Measurements from ENCODE around the gene GRB10.
A peak's percentile ranks its signal among the peaks of the same experiment; 100 is the strongest.

Gene GRB10

GRCh38 chr7:50596484-50596883 lies 186.2 kb downstream of the GRB10 start:
- no peak overlapping the region for H3K27ac Mint-ChIP-seq
- H3K4me1 Mint-ChIP-seq: peaks cover 7% of the 10 kb centered on the region
- no peaks in the 10 kb centered on the region for H3K27me3 Mint-ChIP-seq (ENCODE audit: low read depth, poor library complexity)
- no peaks in the 10 kb centered on the region for H3K9me3 Mint-ChIP-seq
- H3K36me3 Mint-ChIP-seq (ENCODE audit: low read depth): peaks cover 65% of the 10 kb centered on the region
- H3K4me3 Mint-ChIP-seq: no peak overlapping the region
- no peak for TF ChIP-seq CTCF (IDR thresholded peaks at IDR 0.05)
- no peak for DNase-seq

- H3K4me1 Mint-ChIP-seq: peaks cover 13% of the 10 kb centered on the region
- no peak overlapping the region for H3K4me3 Mint-ChIP-seq
- peaks cover 74% of the 10 kb centered on the region for H3K36me3 Mint-ChIP-seq (ENCODE audit: low read depth)
- H3K27ac Mint-ChIP-seq: no peak overlapping the region
- DNase-seq: no peak
- H3K27me3 Mint-ChIP-seq (ENCODE audit: low read depth, poor library complexity): no peaks in the 10 kb centered on the region
- peaks cover 1% of the 10 kb centered on the region for H3K9me3 Mint-ChIP-seq
- peak; percentile 7 for TF ChIP-seq CTCF (IDR thresholded peaks at IDR 0.05)
Observed at GRCh38 chr7:50595491-50596102, 187.1 kb downstream of the GRB10 start.

DNA sequence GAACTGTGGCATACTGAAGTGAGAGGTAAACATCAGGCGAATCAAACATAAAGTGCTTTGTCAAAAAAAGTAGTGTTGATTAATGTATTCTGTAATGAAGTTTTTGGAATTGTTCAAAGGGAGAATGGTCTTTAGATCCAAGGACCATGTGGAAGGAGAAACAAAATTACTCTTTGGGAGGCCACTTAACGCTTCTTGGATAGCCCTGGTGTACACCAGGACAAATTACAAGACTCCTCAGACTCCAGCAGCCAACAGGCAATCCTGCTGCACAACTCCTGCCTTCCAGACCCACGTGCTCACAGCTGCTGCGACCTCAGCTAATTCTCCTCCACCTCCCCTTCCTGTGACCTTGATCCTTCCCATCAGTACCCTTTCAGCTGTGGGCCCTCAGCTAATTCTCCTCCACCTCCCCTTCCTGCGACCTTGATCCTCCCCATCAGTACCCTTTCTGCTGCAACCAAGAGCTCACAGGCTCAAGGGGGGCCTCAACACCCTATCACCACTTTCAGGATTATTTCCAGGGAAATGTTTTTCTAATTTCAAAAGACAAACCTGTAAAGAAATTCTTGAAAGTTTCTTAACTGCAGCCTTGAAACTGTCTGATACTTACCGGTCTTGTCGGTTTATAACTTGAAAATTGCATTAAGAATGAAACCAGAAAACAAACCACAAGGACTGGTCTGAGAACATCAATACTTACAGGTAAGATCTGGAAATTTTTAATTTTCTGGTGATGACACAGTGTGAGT lies 187.8 kb downstream of the GRB10 start:
- no peak for TF ChIP-seq CTCF (IDR thresholded peaks at IDR 0.05)
- Mint-ChIP-seq H3K9me3 (peaks cover 8% of the 10 kb centered on the region), H3K4me1 (peaks cover 13% of the 10 kb centered on the region), H3K27ac (peak overlapping the region; percentile 69), H3K27me3 (ENCODE audit: low read depth, poor library complexity) (no peaks in the 10 kb centered on the region), H3K4me3 (no peak overlapping the region), H3K36me3 (ENCODE audit: low read depth) (peaks cover 81% of the 10 kb centered on the region)
- no peak for DNase-seq

- Mint-ChIP-seq H3K27ac (no peak overlapping the region), H3K4me3 (no peak overlapping the region), H3K36me3 (ENCODE audit: low read depth) (peaks cover 84% of the 10 kb centered on the region), H3K4me1 (peaks cover 13% of the 10 kb centered on the region), H3K27me3 (ENCODE audit: low read depth, poor library complexity) (no peaks in the 10 kb centered on the region), H3K9me3 (peaks cover 15% of the 10 kb centered on the region)
- TF ChIP-seq CTCF (IDR thresholded peaks at IDR 0.05): no peak
- no peak for DNase-seq
Observed at GRCh38 chr7:50594136-50594535, 188.6 kb downstream of the GRB10 start.

DNA sequence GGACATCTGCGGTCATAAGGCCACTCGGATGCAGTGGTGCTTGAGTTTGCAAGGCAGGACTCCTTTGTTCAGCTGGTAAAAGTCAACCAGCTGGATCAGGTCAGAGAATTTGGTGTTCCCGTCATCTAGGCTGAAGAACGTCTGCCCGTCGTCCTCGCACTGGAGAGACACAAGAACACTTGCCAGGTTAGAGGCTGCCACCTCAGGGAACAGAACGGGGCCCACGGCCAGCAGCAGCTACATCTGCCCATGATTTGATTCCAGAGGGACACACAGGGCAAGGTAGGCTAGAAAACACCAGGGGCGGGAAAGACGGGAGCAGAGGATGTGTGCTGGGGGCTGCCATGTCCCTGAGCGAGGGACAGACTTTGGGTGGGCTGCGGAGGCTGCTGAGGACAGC lies 189.8 kb downstream of the GRB10 start:
- Mint-ChIP-seq H3K27ac (no peak overlapping the region), H3K4me3 (no peak overlapping the region), H3K27me3 (ENCODE audit: low read depth, poor library complexity) (no peaks in the 10 kb centered on the region), H3K4me1 (peaks cover 13% of the 10 kb centered on the region), H3K9me3 (peaks cover 15% of the 10 kb centered on the region), H3K36me3 (ENCODE audit: low read depth) (peaks cover 77% of the 10 kb centered on the region)
- DNase-seq: no peak
- TF ChIP-seq CTCF (IDR thresholded peaks at IDR 0.05): no peak

All from nephron progenitor cell (in vitro differentiated cells).